ENCODE results near the gene IL17REL. TPM values are rescaled to one million over a fixed set of nuclear protein-coding genes. Genes with fewer than 3 reads are reported as not detected.

The IL17REL gene
- total and polyA plus RNA-seq, 4 donors: 0.22 to 0.96 (median 0.38) TPM

DNA sequence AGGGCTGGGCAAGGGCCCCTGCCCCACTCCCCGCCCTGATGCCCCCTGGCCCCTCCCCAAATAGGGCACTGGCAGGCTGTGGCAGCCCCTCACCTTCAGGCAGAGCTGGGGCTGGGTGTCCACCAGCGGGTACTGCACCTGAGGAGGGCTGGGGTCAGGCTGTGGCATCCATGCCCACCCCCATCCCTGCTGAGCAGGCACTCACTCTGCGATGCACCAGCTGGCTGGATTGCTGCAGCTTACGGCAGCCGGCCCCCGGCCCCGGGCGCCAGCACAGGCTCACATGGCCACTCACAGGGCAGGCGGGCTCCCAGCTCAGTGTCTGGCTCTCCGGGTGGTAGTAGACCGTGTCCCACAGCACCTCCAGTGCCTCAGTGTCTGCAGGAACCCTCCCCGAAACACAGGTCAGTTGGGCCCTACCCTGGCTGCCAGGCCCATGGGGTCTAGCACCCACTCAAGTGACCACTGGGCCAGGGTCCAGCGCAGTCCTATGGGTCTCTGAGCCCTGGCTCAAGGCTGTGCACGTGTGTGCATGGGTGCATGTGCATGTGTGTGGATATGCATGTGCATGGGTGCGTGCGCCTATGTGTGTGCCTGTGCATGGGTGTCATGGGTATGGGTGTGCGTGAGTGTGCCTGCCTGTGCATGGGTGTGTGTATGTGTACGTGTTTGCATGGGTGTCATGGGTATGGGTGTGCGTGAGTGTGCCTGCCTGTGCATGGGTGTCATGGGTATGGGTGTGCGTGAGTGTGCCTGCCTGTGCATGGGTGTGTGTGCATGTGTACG lies 14.4 kb downstream of the IL17REL start:
- Histone ChIP-seq H3K36me3 (ENCODE audit: control insufficient read depth, insufficient read depth, low read length) (peaks cover 5% of the 10 kb centered on the region), H3K4me1 (ENCODE audit: control insufficient read depth, insufficient read depth, low read length) (peaks cover 17% of the 10 kb centered on the region), H3K27ac (ENCODE audit: low read depth, low read length) (no peak overlapping the region), H3K4me3 (ENCODE audit: low read depth, low read length) (no peak overlapping the region), H3K27me3 (ENCODE audit: control insufficient read depth, insufficient read depth, low read length) (peaks cover 12% of the 10 kb centered on the region), H3K9me3 (ENCODE audit: control insufficient read depth, insufficient read depth, low read length) (no peaks in the 10 kb centered on the region)
- WGBS (ENCODE audit: insufficient coverage): 87% methylated on average over 20 of the region's 21 CpGs
- DNase-seq (ENCODE audit: low read depth in 4 of 6, low spot score in 6 of 6): no peak

- Histone ChIP-seq H3K4me1 (ENCODE audit: control insufficient read depth, insufficient read depth, low read length) (peaks cover 20% of the 10 kb centered on the region), H3K9me3 (ENCODE audit: control insufficient read depth, insufficient read depth, low read length) (no peaks in the 10 kb centered on the region), H3K4me3 (ENCODE audit: low read depth, low read length) (no peak overlapping the region), H3K36me3 (ENCODE audit: control insufficient read depth, insufficient read depth, low read length) (peaks cover 5% of the 10 kb centered on the region), H3K27ac (ENCODE audit: low read depth, low read length) (no peak overlapping the region), H3K27me3 (ENCODE audit: control insufficient read depth, insufficient read depth, low read length) (peaks cover 12% of the 10 kb centered on the region)
- 87% methylated on average over 3 of the region's 12 CpGs for WGBS (ENCODE audit: insufficient coverage)
- no peak for DNase-seq (ENCODE audit: low read depth in 4 of 6, low spot score in 6 of 6)
These were observed 15.3 kb downstream of the IL17REL start for GRCh38 chr22:49997251-49997599.

GRCh38 chr22:49996518-49997250 lies 15.9 kb downstream of the IL17REL start:
- H3K27ac ChIP-seq (ENCODE audit: low read depth, low read length): no peak overlapping the region

GRCh38 chr22:49996119-49996517 lies 16.4 kb downstream of the IL17REL start:
- no peak for DNase-seq (ENCODE audit: low read depth in 4 of 6, low spot score in 6 of 6)
- H3K27ac ChIP-seq (ENCODE audit: low read depth, low read length): no peak overlapping the region
- no peak overlapping the region for H3K4me3 ChIP-seq (ENCODE audit: low read depth, low read length)
- peaks cover 20% of the 10 kb centered on the region for H3K4me1 ChIP-seq (ENCODE audit: control insufficient read depth, insufficient read depth, low read length)
- peaks cover 5% of the 10 kb centered on the region for H3K36me3 ChIP-seq (ENCODE audit: control insufficient read depth, insufficient read depth, low read length)
- peaks cover 12% of the 10 kb centered on the region for H3K27me3 ChIP-seq (ENCODE audit: control insufficient read depth, insufficient read depth, low read length)
- 91% methylated on average over 4 of the region's 4 CpGs for WGBS (ENCODE audit: insufficient coverage)
- peaks cover 3% of the 10 kb centered on the region for H3K9me3 ChIP-seq (ENCODE audit: control insufficient read depth, insufficient read depth, low read length)

More at GRCh38 chr22:49996518-49997250, 15.9 kb downstream of the IL17REL start:
- Histone ChIP-seq H3K27me3 (ENCODE audit: control insufficient read depth, insufficient read depth, low read length) (peaks cover 12% of the 10 kb centered on the region), H3K4me3 (ENCODE audit: low read depth, low read length) (no peak overlapping the region), H3K9me3 (ENCODE audit: control insufficient read depth, insufficient read depth, low read length) (no peaks in the 10 kb centered on the region), H3K4me1 (ENCODE audit: control insufficient read depth, insufficient read depth, low read length) (peaks cover 20% of the 10 kb centered on the region), H3K36me3 (ENCODE audit: control insufficient read depth, insufficient read depth, low read length) (peaks cover 5% of the 10 kb centered on the region)
- WGBS (ENCODE audit: insufficient coverage): 87% methylated on average over 17 of the region's 19 CpGs
- no peak for DNase-seq (ENCODE audit: low read depth in 4 of 6, low spot score in 6 of 6)

DNA sequence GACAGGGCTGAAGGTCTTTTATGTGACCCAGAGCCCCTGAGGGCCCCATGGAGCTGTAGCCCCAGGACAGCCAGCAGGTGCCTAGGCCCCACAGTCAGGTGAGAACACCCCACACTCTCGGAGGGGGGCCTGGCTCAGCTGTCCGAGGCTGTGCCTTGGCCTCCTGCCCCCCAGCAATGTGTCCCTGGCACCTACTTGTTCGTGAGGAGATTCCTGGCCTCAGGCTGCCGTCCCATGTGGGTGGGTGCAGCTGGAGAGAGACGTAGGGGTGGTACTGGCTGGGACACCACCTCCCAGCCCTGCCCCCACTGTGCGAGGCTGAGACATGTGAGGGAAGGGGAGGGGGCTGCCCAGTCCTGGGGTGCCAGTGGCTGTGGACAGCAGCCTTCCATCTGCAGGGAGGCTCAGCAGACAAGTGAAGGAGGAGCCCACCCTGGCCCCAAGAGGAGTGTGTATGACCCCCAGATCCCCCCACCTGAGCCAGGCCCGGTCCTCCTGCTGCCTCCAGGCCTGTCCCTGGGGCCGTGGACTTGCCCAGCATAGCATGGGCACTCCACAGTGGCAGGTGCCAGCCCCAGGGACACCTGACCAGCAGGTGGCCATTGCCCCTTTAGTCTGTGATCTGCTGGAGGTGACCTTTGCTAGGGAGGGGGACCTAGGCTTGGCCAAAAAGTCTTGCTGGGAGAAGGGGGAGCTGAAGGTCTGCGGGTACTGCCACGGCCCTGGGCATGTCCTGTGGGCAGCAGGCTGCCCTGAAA lies 17.0 kb downstream of the IL17REL start:
- Histone ChIP-seq H3K4me1 (ENCODE audit: control insufficient read depth, insufficient read depth, low read length) (peaks cover 20% of the 10 kb centered on the region), H3K27ac (ENCODE audit: low read depth, low read length) (no peak overlapping the region), H3K4me3 (ENCODE audit: low read depth, low read length) (no peak overlapping the region), H3K27me3 (ENCODE audit: control insufficient read depth, insufficient read depth, low read length) (peaks cover 9% of the 10 kb centered on the region), H3K9me3 (ENCODE audit: control insufficient read depth, insufficient read depth, low read length) (peaks cover 5% of the 10 kb centered on the region), H3K36me3 (ENCODE audit: control insufficient read depth, insufficient read depth, low read length) (peaks cover 5% of the 10 kb centered on the region)
- 82% methylated on average over 10 of the region's 10 CpGs for WGBS (ENCODE audit: insufficient coverage)
- no peak for DNase-seq (ENCODE audit: low read depth in 4 of 6, low spot score in 6 of 6)

GRCh38 chr22:49995041-49995360 lies 17.6 kb downstream of the IL17REL start:
- H3K4me1 ChIP-seq (ENCODE audit: control insufficient read depth, insufficient read depth, low read length): peaks cover 16% of the 10 kb centered on the region
- no peak overlapping the region for H3K27ac ChIP-seq (ENCODE audit: low read depth, low read length)
- peaks cover 3% of the 10 kb centered on the region for H3K27me3 ChIP-seq (ENCODE audit: control insufficient read depth, insufficient read depth, low read length)
- H3K9me3 ChIP-seq (ENCODE audit: control insufficient read depth, insufficient read depth, low read length): peaks cover 5% of the 10 kb centered on the region
- no peak for DNase-seq (ENCODE audit: low read depth in 4 of 6, low spot score in 6 of 6)
- no peak overlapping the region for H3K4me3 ChIP-seq (ENCODE audit: low read depth, low read length)
- WGBS (ENCODE audit: insufficient coverage): 78% methylated on average over 3 of the region's 3 CpGs
- H3K36me3 ChIP-seq (ENCODE audit: control insufficient read depth, insufficient read depth, low read length): peaks cover 5% of the 10 kb centered on the region

DNA sequence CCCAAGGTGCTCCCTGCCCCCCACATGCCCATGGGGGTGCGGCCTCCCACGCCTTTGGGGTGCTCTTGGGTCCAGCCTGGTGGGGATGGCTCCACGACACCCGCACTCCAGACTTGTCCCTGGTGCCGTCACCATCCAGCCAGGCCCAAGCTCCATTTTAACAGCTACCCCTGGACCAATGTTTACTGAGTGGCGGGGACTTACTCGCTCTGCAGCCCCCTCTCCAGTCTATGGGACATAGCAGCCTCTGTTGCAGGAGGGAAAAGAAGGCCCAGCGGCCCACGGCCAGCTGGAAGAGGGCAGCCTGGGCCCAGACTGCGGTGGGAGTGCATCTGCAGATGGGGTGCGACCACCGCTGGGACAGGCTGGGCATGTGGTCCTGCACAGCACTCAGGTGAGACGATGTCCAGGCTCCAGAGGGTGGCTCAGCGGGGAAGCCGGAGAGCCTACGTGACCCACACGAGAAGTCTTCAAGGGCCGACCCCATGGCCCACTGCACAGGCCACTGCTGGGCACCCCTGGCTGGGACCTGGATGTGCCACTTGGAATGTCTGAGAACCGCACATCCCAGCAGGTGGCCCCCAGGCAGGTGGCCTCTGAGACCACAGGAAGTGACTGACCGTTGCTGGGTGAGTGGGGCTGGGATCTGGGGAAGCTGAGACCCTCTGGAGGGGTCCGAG lies 18.1 kb downstream of the IL17REL start:
- H3K27me3 ChIP-seq (ENCODE audit: control insufficient read depth, insufficient read depth, low read length): no peaks in the 10 kb centered on the region

GRCh38 chr22:49993649-49994360 lies 18.8 kb downstream of the IL17REL start:
- H3K9me3 ChIP-seq (ENCODE audit: control insufficient read depth, insufficient read depth, low read length): peaks cover 5% of the 10 kb centered on the region
- H3K36me3 ChIP-seq (ENCODE audit: control insufficient read depth, insufficient read depth, low read length): peaks cover 5% of the 10 kb centered on the region
- WGBS (ENCODE audit: insufficient coverage): 64% methylated on average over 10 of the region's 11 CpGs
- no peaks in the 10 kb centered on the region for H3K27me3 ChIP-seq (ENCODE audit: control insufficient read depth, insufficient read depth, low read length)
- DNase-seq (ENCODE audit: low read depth in 4 of 6, low spot score in 6 of 6): no peak
- H3K27ac ChIP-seq (ENCODE audit: low read depth, low read length): no peak overlapping the region
- H3K4me3 ChIP-seq (ENCODE audit: low read depth, low read length): no peak overlapping the region
- H3K4me1 ChIP-seq (ENCODE audit: control insufficient read depth, insufficient read depth, low read length): peaks cover 9% of the 10 kb centered on the region

More for the DNA sequence above, 18.1 kb downstream of the IL17REL start:
- peaks cover 5% of the 10 kb centered on the region for H3K9me3 ChIP-seq (ENCODE audit: control insufficient read depth, insufficient read depth, low read length)
- no peak overlapping the region for H3K27ac ChIP-seq (ENCODE audit: low read depth, low read length)
- 89% methylated on average over 21 of the region's 21 CpGs for WGBS (ENCODE audit: insufficient coverage)
- no peak overlapping the region for H3K4me3 ChIP-seq (ENCODE audit: low read depth, low read length)
- peaks cover 12% of the 10 kb centered on the region for H3K4me1 ChIP-seq (ENCODE audit: control insufficient read depth, insufficient read depth, low read length)
- peaks cover 5% of the 10 kb centered on the region for H3K36me3 ChIP-seq (ENCODE audit: control insufficient read depth, insufficient read depth, low read length)
- no peak for DNase-seq (ENCODE audit: low read depth in 4 of 6, low spot score in 6 of 6)

Data from spinal cord (tissue), 10 donors.